Astrocyte (in vitro differentiated cells and primary cell): ENCODE data around the gene SPESP1. TPM values are rescaled to one million over a fixed set of nuclear protein-coding genes. Genes with fewer than 3 reads are reported as not detected.

Source experiments
- DNase-seq: peaks from one replicate; pipeline ENCODE4 v3.0.0-alpha.2; 2010; ENCODE audit warnings: low read depth
- FAIRE-seq: peaks from 2 replicates; lab custom pipeline; 2011; peaks lifted over from hg19 to GRCh38; lab: Jason Lieb, UNC
- H2AFZ ChIP-seq: 2 replicates; pipeline ENCODE4 v1.6.0; 2012; ENCODE audit warnings: low read depth, low read length, inconsistent platforms
- H3K27ac ChIP-seq: 2 replicates; pipeline ENCODE4 v1.5.1; 2011; ENCODE audit warnings: low read depth, low read length, inconsistent platforms
- H3K27me3 ChIP-seq: 2 replicates; pipeline ENCODE4 v1.6.0; 2011; ENCODE audit warnings: low read length, inconsistent platforms; ENCODE audit not compliant: insufficient read depth
- H3K36me3 ChIP-seq: 2 replicates; pipeline ENCODE4 v1.5.1; 2011; ENCODE audit warnings: low read length, inconsistent platforms; ENCODE audit not compliant: insufficient read depth
- H3K4me1 ChIP-seq: 2 replicates; pipeline ENCODE4 v1.5.1; 2011; ENCODE audit warnings: low read length, inconsistent platforms; ENCODE audit not compliant: insufficient read depth
- H3K4me2 ChIP-seq: 2 replicates; pipeline ENCODE4 v1.6.0; 2012; ENCODE audit warnings: low read length, inconsistent platforms
- H3K4me3 ChIP-seq: 2 replicates; pipeline ENCODE4 v1.5.1; 2011; ENCODE audit warnings: low read depth, mild to moderate bottlenecking, low read length, inconsistent platforms; ENCODE audit not compliant: insufficient read depth
- H3K79me2 ChIP-seq: 2 replicates; pipeline ENCODE4 v1.6.0; 2012; ENCODE audit warnings: mild to moderate bottlenecking, low read length, inconsistent platforms; ENCODE audit not compliant: insufficient read depth
- H3K9ac ChIP-seq: 2 replicates; pipeline ENCODE4 v1.6.0; 2012; ENCODE audit warnings: mild to moderate bottlenecking, low read length, inconsistent platforms
- H3K9me3 ChIP-seq: 2 replicates; pipeline ENCODE4 v1.5.1; 2012; ENCODE audit warnings: low read depth, mild to moderate bottlenecking, low read length, inconsistent platforms; ENCODE audit not compliant: insufficient read depth
- H4K20me1 ChIP-seq: 2 replicates; pipeline ENCODE4 v1.6.0; 2012; ENCODE audit warnings: low read length, inconsistent platforms; ENCODE audit not compliant: insufficient read depth
- H3K27ac Mint-ChIP-seq: one replicate; pipeline ENCODE4 v1.8.0; 2021; ENCODE audit warnings: mild to moderate bottlenecking, mixed read lengths; ENCODE audit not compliant: unreplicated experiment
- H3K27me3 Mint-ChIP-seq: one replicate; pipeline ENCODE4 v1.8.0; 2021; ENCODE audit warnings: low read depth, mixed read lengths; ENCODE audit not compliant: unreplicated experiment
- H3K36me3 Mint-ChIP-seq: one replicate; pipeline ENCODE4 v1.8.0; 2021; ENCODE audit warnings: low read depth, mixed read lengths; ENCODE audit not compliant: unreplicated experiment
- H3K4me1 Mint-ChIP-seq: one replicate; pipeline ENCODE4 v1.8.0; 2021; ENCODE audit warnings: low read depth, mixed read lengths; ENCODE audit not compliant: unreplicated experiment
- H3K4me3 Mint-ChIP-seq: one replicate; pipeline ENCODE4 v1.8.0; 2021; ENCODE audit warnings: mild to moderate bottlenecking, moderate library complexity, mixed read lengths; ENCODE audit not compliant: unreplicated experiment
- H3K9me3 Mint-ChIP-seq: one replicate; pipeline ENCODE4 v1.8.0; 2021; ENCODE audit warnings: mild to moderate bottlenecking, mixed read lengths; ENCODE audit not compliant: unreplicated experiment
- CTCF ChIP-seq: IDR thresholded peaks from 2 replicates; pipeline ENCODE4 v1.5.1; 2011; ENCODE audit warnings: low read depth, mild to moderate bottlenecking, inconsistent platforms, low read length, moderate library complexity; ENCODE audit not compliant: insufficient read depth
- EZH2 ChIP-seq: IDR thresholded peaks from 2 replicates; pipeline ENCODE4 v1.6.1; 2012; ENCODE audit warnings: mild to moderate bottlenecking, low read length, inconsistent platforms; ENCODE audit not compliant: insufficient read depth
- total RNA-seq: library from RNA; stranded (reverse); gene quantifications from 2 replicates; pipeline ENCODE4 v1.2.1, GENCODE V29; 2021

The SPESP1 gene
- total RNA-seq, 1 donor from 2014 or later = not detected

GRCh38 chr15:68887819-68888218, 42.5 kb upstream of the SPESP1 start:
- no peaks in the 10 kb centered on the region for H3K79me2 ChIP-seq
- H3K4me1 ChIP-seq = peaks cover 3% of the 10 kb centered on the region
- no peak overlapping the region for H3K27ac ChIP-seq
- Mint-ChIP-seq H3K9me3 (no peaks in the 10 kb centered on the region), H3K27me3 (no peaks in the 10 kb centered on the region), H3K27ac (no peak overlapping the region), H3K4me1 (peaks cover 10% of the 10 kb centered on the region), H3K36me3 (no peaks in the 10 kb centered on the region), H3K4me3 (no peak overlapping the region)
- H3K4me2 ChIP-seq = no peak overlapping the region
- H3K9me3 ChIP-seq = no peaks in the 10 kb centered on the region
- H3K36me3 ChIP-seq = no peaks in the 10 kb centered on the region
- DNase-seq (no peak), FAIRE-seq (no peak)
- no peaks in the 10 kb centered on the region for H4K20me1 ChIP-seq
- no peak overlapping the region for H3K9ac ChIP-seq
- H2AFZ ChIP-seq = no peak overlapping the region
- peaks cover 2% of the 10 kb centered on the region for H3K27me3 ChIP-seq
- H3K4me3 ChIP-seq = no peak overlapping the region
- TF ChIP-seq CTCF = no peak
- no peak for TF ChIP-seq EZH2

- Histone ChIP-seq H4K20me1 (no peaks in the 10 kb centered on the region), H3K9me3 (no peaks in the 10 kb centered on the region), H3K9ac (no peak overlapping the region), H2AFZ (no peak overlapping the region), H3K27me3 (peaks cover 2% of the 10 kb centered on the region), H3K4me3 (no peak overlapping the region), H3K4me1 (peaks cover 3% of the 10 kb centered on the region), H3K4me2 (no peak overlapping the region), H3K36me3 (no peaks in the 10 kb centered on the region), H3K27ac (no peak overlapping the region), H3K79me2 (no peaks in the 10 kb centered on the region)
- TF ChIP-seq EZH2 (no peak), CTCF (no peak)
- DNase-seq (no peak), FAIRE-seq (no peak)
- Mint-ChIP-seq H3K36me3 (no peaks in the 10 kb centered on the region), H3K27me3 (no peaks in the 10 kb centered on the region), H3K4me3 (no peak overlapping the region), H3K9me3 (no peaks in the 10 kb centered on the region), H3K4me1 (peaks cover 10% of the 10 kb centered on the region), H3K27ac (no peak overlapping the region)
These were observed 41.9 kb upstream of the SPESP1 start for GRCh38 chr15:68888419-68888818.

- DNase-seq (no peak), FAIRE-seq (no peak)
- Histone ChIP-seq H3K79me2 (no peaks in the 10 kb centered on the region), H2AFZ (no peak overlapping the region), H3K9ac (no peak overlapping the region), H4K20me1 (no peaks in the 10 kb centered on the region), H3K9me3 (no peaks in the 10 kb centered on the region), H3K27me3 (peaks cover 14% of the 10 kb centered on the region), H3K4me2 (no peak overlapping the region), H3K4me3 (no peak overlapping the region), H3K4me1 (no peaks in the 10 kb centered on the region), H3K27ac (no peak overlapping the region), H3K36me3 (no peaks in the 10 kb centered on the region)
- peaks cover 9% of the 10 kb centered on the region for H3K27me3 Mint-ChIP-seq
- no peaks in the 10 kb centered on the region for H3K36me3 Mint-ChIP-seq
- H3K27ac Mint-ChIP-seq = peak overlapping the region; percentile 8
- H3K9me3 Mint-ChIP-seq = no peaks in the 10 kb centered on the region
- no peak overlapping the region for H3K4me3 Mint-ChIP-seq
- TF ChIP-seq EZH2 (no peak), CTCF (no peak)
- no peaks in the 10 kb centered on the region for H3K4me1 Mint-ChIP-seq
These were observed 36.1 kb upstream of the SPESP1 start for GRCh38 chr15:68894208-68894607.
